K562 (cell line): Measurements from ENCODE around the gene TUBB4B. TPM values are rescaled to one million over a fixed set of nuclear protein-coding genes. Genes with fewer than 3 reads are reported as not detected.
A peak's percentile ranks its signal among the peaks of the same experiment; 100 is the strongest.

Experiments
- ARNT ChIP-seq, 2 experiments: fragments of 450-650 bp; IDR thresholded peaks; 2 replicates each; pipeline ENCODE4 v1.6.1; 2016; ENCODE audit warnings: mild to moderate bottlenecking in 1 of 2
- BRD4 ChIP-seq: fragments of 200-600 bp; sonication (generic); IDR thresholded peaks from 2 replicates; pipeline ENCODE4 v1.6.1; 2017; ENCODE audit warnings: inconsistent platforms
- CBX3 ChIP-seq, 2 experiments: IDR thresholded peaks; 1 replicate in 1 of 2; 2 replicates in 1 of 2; pipeline ENCODE4 v1.6.1; 2012; ENCODE audit warnings: inconsistent platforms in 2 of 2, low read length in 2 of 2, borderline replicate concordance in 1 of 2, control low read depth in 1 of 2
- CTBP1 ChIP-seq: fragments of 450-650 bp; IDR thresholded peaks from 2 replicates; pipeline ENCODE4 v1.6.1; 2016; ENCODE audit warnings: borderline replicate concordance
- MTF1 ChIP-seq: fragments of 250-450 bp; sonication (Bioruptor Pico); IDR thresholded peaks from 2 replicates; pipeline ENCODE4 v1.9.0; 2021; ENCODE audit warnings: moderate library complexity, mild to moderate bottlenecking, inconsistent platforms, borderline replicate concordance
- PTRF ChIP-seq: fragments of 450-650 bp; IDR thresholded peaks from 2 replicates; pipeline ENCODE4 v1.6.1; 2016; ENCODE audit warnings: mild to moderate bottlenecking, missing genetic modification characterization, missing compliant biosample characterization
- TBP ChIP-seq: optimal IDR thresholded peaks from 2 replicates; pipeline ENCODE3; 2011; ENCODE audit warnings: low read depth, low read length, improper control_type of control experiment
- THRAP3 ChIP-seq: fragments of 450-650 bp; IDR thresholded peaks from 2 replicates; pipeline ENCODE4 v1.6.1; 2016; ENCODE audit warnings: mild to moderate bottlenecking, inconsistent platforms, borderline replicate concordance
- ZNF175 ChIP-seq: fragments of 200-800 bp; sonication (Bioruptor generic); IDR thresholded peaks from 2 replicates; pipeline ENCODE4 v1.6.1; 2016; ENCODE audit warnings: low read depth, mild to moderate bottlenecking, missing genetic modification characterization, missing compliant biosample characterization
- polyA plus RNA-seq, 8 experiments: library from polyadenylated mRNA; depleted of rRNA in 4 of 8; stranded (reverse) in 5 of 8; unstranded in 3 of 8; fragments of >200 nt; fragmentation: Nextera tagmentation in 2 of 8; fragmentation: Illumina TruSeq in 1 of 8; extraction: Ambion mirVana in 2 of 8; extraction: Trizol in 1 of 8; gene quantifications; 2 replicates each; pipeline versions ENCODE4 v1.2.1 to v1.2.3, GENCODE V29; 2011 to 2014; ENCODE audit warnings: inconsistent platforms in 1 of 8, missing spikeins in 1 of 8
- total RNA-seq, 7 experiments: library from RNA; depleted of rRNA in 6 of 7; stranded (reverse); fragments of >200 nt in 6 of 7; fragmentation: Illumina TruSeq in 2 of 7; extraction: Trizol in 2 of 7; gene quantifications; 2 replicates each; pipeline versions ENCODE4 v1.2.1 to v1.2.3, GENCODE V29; 2011 to 2021; ENCODE audit warnings: low replicate concordance in 1 of 7
- TF ChIP-seq, protein P1 (sequence below): fragments of 450-650 bp; IDR thresholded peaks from 2 replicates; pipeline ENCODE4 v1.6.1; 2014; ENCODE audit warnings: low read depth, mild to moderate bottlenecking, moderate library complexity, borderline replicate concordance
- TF ChIP-seq, protein P2 (sequence below): sonication (generic); formaldehyde crosslinking; IDR thresholded peaks from 2 replicates; pipeline ENCODE4 v1.8.1; 2022; ENCODE audit warnings: missing genetic modification reagents
- TF ChIP-seq, protein P3 (sequence below): fragments of 250-450 bp; sonication (Bioruptor Pico); IDR thresholded peaks from 2 replicates; pipeline ENCODE4 v1.8.0; 2022; ENCODE audit warnings: inconsistent platforms, mild to moderate bottlenecking, moderate library complexity, borderline replicate concordance
- TF ChIP-seq, protein P4 (sequence below): fragments of 450-650 bp; formaldehyde crosslinking; IDR thresholded peaks from 2 replicates; pipeline ENCODE4 v1.4.0; 2020; ENCODE audit warnings: mild to moderate bottlenecking, mixed read lengths
- TF ChIP-seq, protein P5 (sequence below): fragments of 450-650 bp; IDR thresholded peaks from 2 replicates; pipeline ENCODE4 v1.7.1; 2018; ENCODE audit warnings: mild to moderate bottlenecking, low read depth; ENCODE audit not compliant: partially characterized antibody
- TF ChIP-seq, protein P6 (sequence below): fragments of 450-650 bp; IDR thresholded peaks from 2 replicates; pipeline ENCODE4 v1.6.1; 2017; ENCODE audit warnings: antibody characterized with exemption

TUBB4B gene
- total and polyA plus RNA-seq, 9 of the 15 experiments (the other 6 are each of a cell fraction or from before 2014, with no cell fraction given): 24.1 to 443 (median 268) TPM

DNA sequence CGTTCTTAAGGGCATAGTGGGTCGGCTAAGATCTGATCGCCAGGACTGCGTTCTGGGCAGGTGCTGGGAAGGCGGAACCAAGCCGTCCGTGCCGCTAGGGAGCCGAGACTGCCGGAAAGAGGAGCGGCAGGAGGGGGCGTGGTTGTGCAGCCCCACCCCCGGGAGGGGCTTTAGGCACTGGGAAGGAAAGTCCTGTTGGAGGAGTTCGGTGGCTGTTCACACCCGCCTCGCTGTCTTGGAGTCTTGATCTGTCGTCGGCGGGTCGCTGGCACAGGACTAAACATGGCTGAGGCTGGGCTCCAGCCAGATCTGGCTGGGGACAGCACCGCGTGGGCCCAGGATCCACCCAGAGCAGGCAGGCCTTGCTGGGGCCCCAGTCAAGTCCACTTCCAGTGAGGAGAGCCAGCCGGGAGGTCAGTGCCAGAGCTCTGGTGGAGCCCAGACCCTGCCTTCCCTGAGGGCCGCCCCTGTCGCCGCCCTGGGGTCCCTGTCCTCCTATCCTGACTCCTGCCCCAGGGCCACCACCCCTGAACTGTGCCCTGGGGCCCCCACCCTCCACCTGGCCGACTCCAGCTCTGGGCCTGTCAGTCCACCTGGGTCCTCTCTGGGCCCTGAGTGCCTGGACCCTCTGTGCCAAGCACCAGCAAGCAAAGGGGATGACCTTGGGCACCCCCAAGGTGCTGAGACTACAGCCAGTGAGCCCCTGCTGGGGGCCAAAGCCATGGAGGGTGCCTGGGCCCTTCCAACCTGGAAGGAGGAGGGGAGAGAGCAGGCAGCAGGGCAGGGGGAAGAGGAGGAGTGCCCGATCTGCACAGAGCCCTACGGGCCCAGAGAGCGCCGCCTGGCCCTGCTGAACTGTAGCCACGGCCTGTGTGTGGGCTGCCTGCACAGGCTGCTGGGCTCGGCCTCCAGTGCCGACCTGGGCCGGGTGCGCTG, 23.5 kb upstream of the TUBB4B start (continued):
- TF ChIP-seq, protein P1, sequence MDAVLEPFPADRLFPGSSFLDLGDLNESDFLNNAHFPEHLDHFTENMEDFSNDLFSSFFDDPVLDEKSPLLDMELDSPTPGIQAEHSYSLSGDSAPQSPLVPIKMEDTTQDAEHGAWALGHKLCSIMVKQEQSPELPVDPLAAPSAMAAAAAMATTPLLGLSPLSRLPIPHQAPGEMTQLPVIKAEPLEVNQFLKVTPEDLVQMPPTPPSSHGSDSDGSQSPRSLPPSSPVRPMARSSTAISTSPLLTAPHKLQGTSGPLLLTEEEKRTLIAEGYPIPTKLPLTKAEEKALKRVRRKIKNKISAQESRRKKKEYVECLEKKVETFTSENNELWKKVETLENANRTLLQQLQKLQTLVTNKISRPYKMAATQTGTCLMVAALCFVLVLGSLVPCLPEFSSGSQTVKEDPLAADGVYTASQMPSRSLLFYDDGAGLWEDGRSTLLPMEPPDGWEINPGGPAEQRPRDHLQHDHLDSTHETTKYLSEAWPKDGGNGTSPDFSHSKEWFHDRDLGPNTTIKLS: no peak
- TF ChIP-seq, protein P2, sequence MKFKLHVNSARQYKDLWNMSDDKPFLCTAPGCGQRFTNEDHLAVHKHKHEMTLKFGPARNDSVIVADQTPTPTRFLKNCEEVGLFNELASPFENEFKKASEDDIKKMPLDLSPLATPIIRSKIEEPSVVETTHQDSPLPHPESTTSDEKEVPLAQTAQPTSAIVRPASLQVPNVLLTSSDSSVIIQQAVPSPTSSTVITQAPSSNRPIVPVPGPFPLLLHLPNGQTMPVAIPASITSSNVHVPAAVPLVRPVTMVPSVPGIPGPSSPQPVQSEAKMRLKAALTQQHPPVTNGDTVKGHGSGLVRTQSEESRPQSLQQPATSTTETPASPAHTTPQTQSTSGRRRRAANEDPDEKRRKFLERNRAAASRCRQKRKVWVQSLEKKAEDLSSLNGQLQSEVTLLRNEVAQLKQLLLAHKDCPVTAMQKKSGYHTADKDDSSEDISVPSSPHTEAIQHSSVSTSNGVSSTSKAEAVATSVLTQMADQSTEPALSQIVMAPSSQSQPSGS: no peak
- no peak for TF ChIP-seq ARNT (IDR thresholded peaks at IDR 0.05)
- peak; percentile 58; the same call in 1 of the 2 replicates for TF ChIP-seq CTBP1
- TF ChIP-seq, protein P3, sequence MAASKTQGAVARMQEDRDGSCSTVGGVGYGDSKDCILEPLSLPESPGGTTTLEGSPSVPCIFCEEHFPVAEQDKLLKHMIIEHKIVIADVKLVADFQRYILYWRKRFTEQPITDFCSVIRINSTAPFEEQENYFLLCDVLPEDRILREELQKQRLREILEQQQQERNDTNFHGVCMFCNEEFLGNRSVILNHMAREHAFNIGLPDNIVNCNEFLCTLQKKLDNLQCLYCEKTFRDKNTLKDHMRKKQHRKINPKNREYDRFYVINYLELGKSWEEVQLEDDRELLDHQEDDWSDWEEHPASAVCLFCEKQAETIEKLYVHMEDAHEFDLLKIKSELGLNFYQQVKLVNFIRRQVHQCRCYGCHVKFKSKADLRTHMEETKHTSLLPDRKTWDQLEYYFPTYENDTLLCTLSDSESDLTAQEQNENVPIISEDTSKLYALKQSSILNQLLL: no peak
- TF ChIP-seq THRAP3: no peak
- no peak for TF ChIP-seq ZNF175 (CRISPR knock-in tag)
- TF ChIP-seq MTF1 (CRISPR knock-in tag): no peak
- TF ChIP-seq TBP: peak; percentile 60
- TF ChIP-seq, protein P4, sequence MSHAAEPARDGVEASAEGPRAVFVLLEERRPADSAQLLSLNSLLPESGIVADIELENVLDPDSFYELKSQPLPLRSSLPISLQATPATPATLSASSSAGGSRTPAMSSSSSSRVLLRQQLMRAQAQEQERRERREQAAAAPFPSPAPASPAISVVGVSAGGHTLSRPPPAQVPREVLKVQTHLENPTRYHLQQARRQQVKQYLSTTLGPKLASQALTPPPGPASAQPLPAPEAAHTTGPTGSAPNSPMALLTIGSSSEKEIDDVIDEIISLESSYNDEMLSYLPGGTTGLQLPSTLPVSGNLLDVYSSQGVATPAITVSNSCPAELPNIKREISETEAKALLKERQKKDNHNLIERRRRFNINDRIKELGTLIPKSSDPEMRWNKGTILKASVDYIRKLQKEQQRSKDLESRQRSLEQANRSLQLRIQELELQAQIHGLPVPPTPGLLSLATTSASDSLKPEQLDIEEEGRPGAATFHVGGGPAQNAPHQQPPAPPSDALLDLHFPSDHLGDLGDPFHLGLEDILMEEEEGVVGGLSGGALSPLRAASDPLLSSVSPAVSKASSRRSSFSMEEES (CRISPR knock-in tag): no peak
- TF ChIP-seq, protein P5, sequence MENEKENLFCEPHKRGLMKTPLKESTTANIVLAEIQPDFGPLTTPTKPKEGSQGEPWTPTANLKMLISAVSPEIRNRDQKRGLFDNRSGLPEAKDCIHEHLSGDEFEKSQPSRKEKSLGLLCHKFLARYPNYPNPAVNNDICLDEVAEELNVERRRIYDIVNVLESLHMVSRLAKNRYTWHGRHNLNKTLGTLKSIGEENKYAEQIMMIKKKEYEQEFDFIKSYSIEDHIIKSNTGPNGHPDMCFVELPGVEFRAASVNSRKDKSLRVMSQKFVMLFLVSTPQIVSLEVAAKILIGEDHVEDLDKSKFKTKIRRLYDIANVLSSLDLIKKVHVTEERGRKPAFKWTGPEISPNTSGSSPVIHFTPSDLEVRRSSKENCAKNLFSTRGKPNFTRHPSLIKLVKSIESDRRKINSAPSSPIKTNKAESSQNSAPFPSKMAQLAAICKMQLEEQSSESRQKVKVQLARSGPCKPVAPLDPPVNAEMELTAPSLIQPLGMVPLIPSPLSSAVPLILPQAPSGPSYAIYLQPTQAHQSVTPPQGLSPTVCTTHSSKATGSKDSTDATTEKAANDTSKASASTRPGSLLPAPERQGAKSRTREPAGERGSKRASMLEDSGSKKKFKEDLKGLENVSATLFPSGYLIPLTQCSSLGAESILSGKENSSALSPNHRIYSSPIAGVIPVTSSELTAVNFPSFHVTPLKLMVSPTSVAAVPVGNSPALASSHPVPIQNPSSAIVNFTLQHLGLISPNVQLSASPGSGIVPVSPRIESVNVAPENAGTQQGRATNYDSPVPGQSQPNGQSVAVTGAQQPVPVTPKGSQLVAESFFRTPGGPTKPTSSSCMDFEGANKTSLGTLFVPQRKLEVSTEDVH: no peak
- no peak for TF ChIP-seq PTRF (tag)
- no peak for TF ChIP-seq BRD4
- no peak for TF ChIP-seq CBX3 (IDR thresholded peaks at IDR 0.05; ENCODE audit: borderline replicate concordance in 1 of 2, low read length in 2 of 2)
- TF ChIP-seq, protein P6, sequence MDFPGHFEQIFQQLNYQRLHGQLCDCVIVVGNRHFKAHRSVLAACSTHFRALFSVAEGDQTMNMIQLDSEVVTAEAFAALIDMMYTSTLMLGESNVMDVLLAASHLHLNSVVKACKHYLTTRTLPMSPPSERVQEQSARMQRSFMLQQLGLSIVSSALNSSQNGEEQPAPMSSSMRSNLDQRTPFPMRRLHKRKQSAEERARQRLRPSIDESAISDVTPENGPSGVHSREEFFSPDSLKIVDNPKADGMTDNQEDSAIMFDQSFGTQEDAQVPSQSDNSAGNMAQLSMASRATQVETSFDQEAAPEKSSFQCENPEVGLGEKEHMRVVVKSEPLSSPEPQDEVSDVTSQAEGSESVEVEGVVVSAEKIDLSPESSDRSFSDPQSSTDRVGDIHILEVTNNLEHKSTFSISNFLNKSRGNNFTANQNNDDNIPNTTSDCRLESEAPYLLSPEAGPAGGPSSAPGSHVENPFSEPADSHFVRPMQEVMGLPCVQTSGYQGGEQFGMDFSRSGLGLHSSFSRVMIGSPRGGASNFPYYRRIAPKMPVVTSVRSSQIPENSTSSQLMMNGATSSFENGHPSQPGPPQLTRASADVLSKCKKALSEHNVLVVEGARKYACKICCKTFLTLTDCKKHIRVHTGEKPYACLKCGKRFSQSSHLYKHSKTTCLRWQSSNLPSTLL: no peak
